K562 (cell line): Measurements from ENCODE around the gene HNRNPA2B1. TPM values are rescaled to one million over a fixed set of nuclear protein-coding genes. Genes with fewer than 3 reads are reported as not detected.

Source experiments
- DPF2 ChIP-seq: fragments of 450-650 bp; IDR thresholded peaks from 2 replicates; pipeline ENCODE4 v1.6.1; 2016
- GATAD2B ChIP-seq: fragments of 450-650 bp; IDR thresholded peaks from 2 replicates; pipeline ENCODE4 v1.6.1; 2017; ENCODE audit warnings: mild to moderate bottlenecking, borderline replicate concordance
- IFI16 ChIP-seq: fragments of 250-450 bp; sonication (Bioruptor Pico); IDR thresholded peaks from 2 replicates; pipeline ENCODE4 v2.1.2; 2022; ENCODE audit warnings: mild to moderate bottlenecking, inconsistent platforms
- KLF16 ChIP-seq: IDR thresholded peaks from 2 replicates; pipeline ENCODE4 v1.6.1; 2016; ENCODE audit warnings: antibody characterized with exemption
- L3MBTL2 ChIP-seq: fragments of 450-650 bp; IDR thresholded peaks from 2 replicates; pipeline ENCODE4 v1.6.1; 2016; ENCODE audit warnings: mild to moderate bottlenecking, moderate library complexity
- MEF2D ChIP-seq: conservative IDR thresholded peaks from 2 replicates; pipeline ENCODE4 v1.6.1; 2016; ENCODE audit warnings: low read depth, missing genetic modification characterization, missing compliant biosample characterization
- MGA ChIP-seq: fragments of 450-650 bp; IDR thresholded peaks from 2 replicates; pipeline ENCODE4 v1.6.1; 2016; ENCODE audit warnings: mild to moderate bottlenecking, moderate library complexity
- RAD51 ChIP-seq: fragments of 450-650 bp; IDR thresholded peaks from 2 replicates; pipeline ENCODE4 v1.7.1; 2016; ENCODE audit warnings: low read depth, mild to moderate bottlenecking, borderline replicate concordance
- RB1 ChIP-seq: fragments of 450-650 bp; IDR thresholded peaks from 2 replicates; pipeline ENCODE4 v1.6.1; 2017; ENCODE audit warnings: low read depth, mild to moderate bottlenecking
- STAT5A ChIP-seq: IDR thresholded peaks from 2 replicates; pipeline ENCODE4 v1.6.1; 2012; ENCODE audit warnings: low read length, inconsistent platforms, borderline replicate concordance
- ZNF175 ChIP-seq: fragments of 200-800 bp; sonication (Bioruptor generic); IDR thresholded peaks from 2 replicates; pipeline ENCODE4 v1.6.1; 2016; ENCODE audit warnings: low read depth, mild to moderate bottlenecking, missing genetic modification characterization, missing compliant biosample characterization
- ZNF280A ChIP-seq: fragments of 450-650 bp; IDR thresholded peaks from 2 replicates; pipeline ENCODE4 v1.6.1; 2018; ENCODE audit warnings: mild to moderate bottlenecking, low read depth; ENCODE audit not compliant: partially characterized antibody
- ZNF696 ChIP-seq: fragments of 250-450 bp; sonication (Bioruptor Pico); conservative IDR thresholded peaks from 2 replicates; pipeline ENCODE4 v1.4.0; 2020; ENCODE audit warnings: mild to moderate bottlenecking, moderate library complexity
- ZNF830 ChIP-seq: fragments of 250-450 bp; sonication (Bioruptor Pico); IDR thresholded peaks from 2 replicates; pipeline ENCODE4 v1.5.0; 2021; ENCODE audit warnings: mild to moderate bottlenecking
- polyA plus RNA-seq, 8 experiments: library from polyadenylated mRNA; depleted of rRNA in 4 of 8; stranded (reverse) in 5 of 8; unstranded in 3 of 8; fragments of >200 nt; fragmentation: Nextera tagmentation in 2 of 8; fragmentation: Illumina TruSeq in 1 of 8; extraction: Ambion mirVana in 2 of 8; extraction: Trizol in 1 of 8; gene quantifications; 2 replicates each; pipeline versions ENCODE4 v1.2.1 to v1.2.3, GENCODE V29; 2011 to 2014; ENCODE audit warnings: inconsistent platforms in 1 of 8, missing spikeins in 1 of 8
- total RNA-seq, 7 experiments: library from RNA; depleted of rRNA in 6 of 7; stranded (reverse); fragments of >200 nt in 6 of 7; fragmentation: Illumina TruSeq in 2 of 7; extraction: Trizol in 2 of 7; gene quantifications; 2 replicates each; pipeline versions ENCODE4 v1.2.1 to v1.2.3, GENCODE V29; 2011 to 2021; ENCODE audit warnings: low replicate concordance in 1 of 7

Gene HNRNPA2B1
- total and polyA plus RNA-seq, 9 of the 15 experiments (the other 6 are each of a cell fraction or from before 2014, with no cell fraction given): 630 to 1,989 (median 865) TPM

- TF ChIP-seq ZNF175 (CRISPR knock-in tag) (no peak), L3MBTL2 (0 out of 2 replicates have a peak, but pooled peaks have one; percentile 27), IFI16 (CRISPR knock-in tag) (no peak), ZNF696 (CRISPR knock-in tag) (no peak; the same call in 1 of the 2 replicates), MEF2D (tag) (no peak), ZNF280A (no peak), STAT5A (0 out of 2 replicates have a peak, but pooled peaks have one; percentile 9), GATAD2B (peak; percentile 35; the same call in 1 of the 2 replicates), KLF16 (no peak), DPF2 (no peak), RB1 (no peak), RAD51 (no peak), ZNF830 (CRISPR knock-in tag) (peak; percentile 70; the same call in 1 of the 2 replicates), MGA (no peak)
Measured at GRCh38 chr7:26187380-26188205, 13.0 kb downstream of the HNRNPA2B1 start (continued).
